Endothelial cell of umbilical vein (primary cell): Measurements from ENCODE around the gene MAMSTR.

ENCODE experiments used
- CTCF ChIP-seq, 2 donors: IDR thresholded peaks; 1 replicate in 1 of 2; 2 replicates in 1 of 2; pipeline ENCODE4 v1.5.1; 2011; ENCODE audit warnings: low read length in 2 of 2, mild to moderate bottlenecking in 2 of 2, moderate library complexity in 2 of 2, control low read depth in 1 of 2, inconsistent platforms in 1 of 2, low read depth in 1 of 2; ENCODE audit not compliant: insufficient read depth in 1 of 2; ENCODE audit errors: extremely low read depth in 1 of 2
- EZH2 ChIP-seq: IDR thresholded peaks from 2 replicates; pipeline ENCODE4 v1.6.1; 2012; ENCODE audit warnings: borderline replicate concordance, low read depth, mild to moderate bottlenecking, moderate library complexity, low read length, inconsistent platforms; ENCODE audit not compliant: severe bottlenecking
- FOS ChIP-seq: IDR thresholded peaks from 2 replicates; pipeline ENCODE4 v1.6.1; 2011; ENCODE audit warnings: mild to moderate bottlenecking, low read length, moderate library complexity, borderline replicate concordance; ENCODE audit not compliant: insufficient read depth
- JUN ChIP-seq: IDR thresholded peaks from 2 replicates; pipeline ENCODE4 v1.6.1; 2011; ENCODE audit warnings: borderline replicate concordance, low read depth; ENCODE audit not compliant: insufficient read length, insufficient read depth
- MYC ChIP-seq: IDR thresholded peaks from one replicate; pipeline ENCODE4 v1.6.1; 2011; ENCODE audit warnings: mild to moderate bottlenecking, low read depth, low read length
- POLR2A ChIP-seq: IDR thresholded peaks from 2 replicates; pipeline ENCODE4 v1.6.1; 2012; ENCODE audit warnings: low read depth, mild to moderate bottlenecking, control low read depth, low read length
- POLR2AphosphoS5 ChIP-seq: IDR thresholded peaks from 2 replicates; pipeline ENCODE4 v1.6.1; 2012; ENCODE audit warnings: low read depth, mild to moderate bottlenecking, control low read depth, low read length, moderate library complexity; ENCODE audit not compliant: insufficient read depth
- TF ChIP-seq, protein P1 (sequence below): IDR thresholded peaks from 2 replicates; pipeline ENCODE4 v1.6.1; 2011; ENCODE audit not compliant: insufficient read depth, insufficient read length

- TF ChIP-seq CTCF (IDR thresholded peaks at IDR 0.05; ENCODE audit: extremely low read depth in 1 of 2, insufficient read depth in 1 of 2, low read depth in 1 of 2, low read length in 2 of 2) (no peak), POLR2AphosphoS5 (no peak), EZH2 (no peak), POLR2A (no peak), JUN (no peak), MYC (no peak), FOS (no peak)
- TF ChIP-seq, protein P1, sequence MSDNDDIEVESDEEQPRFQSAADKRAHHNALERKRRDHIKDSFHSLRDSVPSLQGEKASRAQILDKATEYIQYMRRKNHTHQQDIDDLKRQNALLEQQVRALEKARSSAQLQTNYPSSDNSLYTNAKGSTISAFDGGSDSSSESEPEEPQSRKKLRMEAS, result no peak
Observed at GRCh38 chr19:48735031-48735615, 15.6 kb upstream of the MAMSTR start.
